Measurements from ENCODE around the gene GPBP1.
"Not testable (repeated sequence)": the region's sequence is repeated elsewhere in the genome, so short reads cannot be mapped to it uniquely, and the experiment has no call there.

DNA sequence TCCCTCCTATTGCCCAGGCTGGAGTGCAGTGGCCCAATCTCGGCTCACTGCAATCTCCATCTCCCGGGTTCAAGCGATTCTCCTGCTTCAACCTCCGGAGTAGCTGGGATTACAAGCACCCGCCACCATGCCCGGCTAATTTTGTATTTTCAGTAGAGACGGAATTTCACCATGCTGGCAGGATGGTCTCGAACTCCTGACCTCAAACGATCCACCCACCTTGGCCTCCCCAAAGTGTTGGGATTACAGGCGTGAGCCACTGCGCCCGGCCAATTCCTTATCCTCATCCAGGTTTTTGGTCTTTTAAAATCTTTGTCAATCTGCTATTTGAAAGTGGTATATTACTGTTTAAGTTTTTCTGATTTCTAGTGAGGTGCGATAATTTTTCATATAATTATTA, 3.7 kb upstream of the GPBP1 start:
- TF ChIP-seq ZNF274 (IDR thresholded peaks at IDR 0.05; ENCODE audit: low read depth, low read length); YY1 (IDR thresholded peaks at IDR 0.05; ENCODE audit: insufficient read depth, insufficient read length): not testable (repeated sequence)
